Measurements from ENCODE around the gene KRTAP5-7.

- TF ChIP-seq CTCF (IDR thresholded peaks at IDR 0.05; ENCODE audit: borderline replicate concordance, extremely low read depth, low read length, poor library complexity, severe bottlenecking) = no peak
- no peak for TF ChIP-seq EZH2 (IDR thresholded peaks at IDR 0.05; ENCODE audit: borderline replicate concordance, low read depth, low read length, severe bottlenecking)
These were observed 42.0 kb upstream of the KRTAP5-7 start for GRCh38 chr11:71485063-71485399.

All from DND-41 (cell line).